GM20000 (cell line): ENCODE measurements around the gene GNG7.
"Not testable (repeated sequence)": the region's sequence is repeated elsewhere in the genome, so short reads cannot be mapped to it uniquely, and the experiment has no call there.

Experiments used
- DNase-seq: peaks from one replicate; pipeline ENCODE4 v3.0.0; 2012; ENCODE audit warnings: low spot score
- TF ChIP-seq, protein P1 (sequence below): IDR thresholded peaks from 2 replicates; pipeline ENCODE4 v1.5.1; 2012; ENCODE audit warnings: mild to moderate bottlenecking, control low read depth; ENCODE audit errors: extremely low read depth, missing control alignments

The GNG7 gene

GRCh38 chr19:2714531-2715269 is 12.2 kb upstream of the GNG7 start:
- TF ChIP-seq, protein P1, sequence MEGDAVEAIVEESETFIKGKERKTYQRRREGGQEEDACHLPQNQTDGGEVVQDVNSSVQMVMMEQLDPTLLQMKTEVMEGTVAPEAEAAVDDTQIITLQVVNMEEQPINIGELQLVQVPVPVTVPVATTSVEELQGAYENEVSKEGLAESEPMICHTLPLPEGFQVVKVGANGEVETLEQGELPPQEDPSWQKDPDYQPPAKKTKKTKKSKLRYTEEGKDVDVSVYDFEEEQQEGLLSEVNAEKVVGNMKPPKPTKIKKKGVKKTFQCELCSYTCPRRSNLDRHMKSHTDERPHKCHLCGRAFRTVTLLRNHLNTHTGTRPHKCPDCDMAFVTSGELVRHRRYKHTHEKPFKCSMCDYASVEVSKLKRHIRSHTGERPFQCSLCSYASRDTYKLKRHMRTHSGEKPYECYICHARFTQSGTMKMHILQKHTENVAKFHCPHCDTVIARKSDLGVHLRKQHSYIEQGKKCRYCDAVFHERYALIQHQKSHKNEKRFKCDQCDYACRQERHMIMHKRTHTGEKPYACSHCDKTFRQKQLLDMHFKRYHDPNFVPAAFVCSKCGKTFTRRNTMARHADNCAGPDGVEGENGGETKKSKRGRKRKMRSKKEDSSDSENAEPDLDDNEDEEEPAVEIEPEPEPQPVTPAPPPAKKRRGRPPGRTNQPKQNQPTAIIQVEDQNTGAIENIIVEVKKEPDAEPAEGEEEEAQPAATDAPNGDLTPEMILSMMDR = no peak
- no peak for DNase-seq

GRCh38 chr19:2714102-2714501 is 11.6 kb upstream of the GNG7 start:
- not testable (repeated sequence) for DNase-seq

GRCh38 chr19:2713170-2713569 is 10.7 kb upstream of the GNG7 start:
- not testable (repeated sequence) for DNase-seq

- DNase-seq = no peak
- TF ChIP-seq, protein P1 = no peak
Measured at GRCh38 chr19:2711875-2712205, 9.3 kb upstream of the GNG7 start.

GRCh38 chr19:2711172-2711874 is 8.8 kb upstream of the GNG7 start:
- TF ChIP-seq, protein P1 = no peak
- no peak for DNase-seq

DNA sequence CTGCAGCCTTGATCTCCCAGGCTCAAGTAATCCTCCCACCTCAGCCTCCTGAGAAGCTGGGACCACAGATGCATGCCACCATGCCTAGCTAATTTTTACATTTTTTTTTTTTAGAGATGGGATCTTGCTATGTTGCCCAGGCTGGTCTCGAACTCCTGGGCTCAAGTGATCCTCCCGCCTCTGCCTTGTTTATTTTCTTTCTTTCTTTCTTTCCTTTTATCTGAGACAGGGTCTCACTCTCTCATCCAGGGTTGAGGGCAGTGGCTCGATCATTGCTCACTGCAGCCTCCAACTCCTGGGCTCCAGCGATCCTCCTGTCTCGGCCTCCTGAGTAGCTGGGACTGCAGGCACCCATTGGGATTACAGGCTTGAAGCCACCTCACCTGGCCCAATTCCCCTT is 3.8 kb upstream of the GNG7 start:
- no peak for DNase-seq
- TF ChIP-seq, protein P1 = no peak

GRCh38 chr19:2703691-2704216 is 1.3 kb upstream of the GNG7 start:
- no peak for DNase-seq
- TF ChIP-seq, protein P1 = no peak

DNA sequence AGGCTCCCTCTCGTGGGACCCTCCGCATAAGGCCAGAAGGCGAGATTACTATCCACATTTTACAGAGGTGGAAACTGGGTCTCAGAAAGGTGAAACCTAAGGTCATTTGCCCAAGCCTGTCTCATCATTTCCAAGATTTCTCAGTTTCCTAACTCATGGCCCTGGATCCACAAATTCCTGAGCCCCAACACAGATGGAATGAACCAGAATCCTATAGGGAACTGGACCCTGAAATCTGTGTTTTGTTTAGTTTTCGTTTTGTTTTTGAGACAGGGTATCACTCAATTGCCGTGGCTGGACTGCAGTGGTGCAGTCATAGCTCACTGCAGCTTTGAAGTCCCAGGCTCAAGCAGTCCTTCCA is 563 bp upstream of the GNG7 start:
- TF ChIP-seq, protein P1 = no peak
- no peak for DNase-seq
